Smooth muscle cell (in vitro differentiated cells): ENCODE results near the gene BHLHA15. TPM values are rescaled to one million over a fixed set of nuclear protein-coding genes. Genes with fewer than 3 reads are reported as not detected.

Source experiments
- DNase-seq: peaks from one replicate; lab custom pipeline; 2025; ENCODE audit not compliant: unreplicated experiment; lab: John Stamatoyannopoulos, UW
- H2AFZ ChIP-seq: fragments of 200-600 bp; sonication (generic); 2 replicates; pipeline ENCODE4 v1.6.0; 2016; ENCODE audit warnings: antibody characterized with exemption, low read depth, mild to moderate bottlenecking
- H3F3A ChIP-seq: fragments of 200-600 bp; sonication (generic); 2 replicates; pipeline ENCODE4 v1.6.0; 2017; ENCODE audit warnings: antibody characterized with exemption, low read depth
- H3K27ac ChIP-seq: fragments of 200-600 bp; sonication (generic); 2 replicates; pipeline ENCODE4 v1.5.1; 2016; ENCODE audit warnings: low read depth, mild to moderate bottlenecking
- H3K27me3 ChIP-seq: fragments of 200-600 bp; sonication (generic); 2 replicates; pipeline ENCODE4 v1.6.1; 2016; ENCODE audit warnings: low read depth, mild to moderate bottlenecking
- H3K36me3 ChIP-seq: fragments of 200-600 bp; sonication (generic); 2 replicates; pipeline ENCODE4 v1.5.1; 2016; ENCODE audit warnings: low read depth
- H3K4me1 ChIP-seq: fragments of 200-600 bp; sonication (generic); 2 replicates; pipeline ENCODE4 v1.5.1; 2016; ENCODE audit warnings: low read depth
- H3K4me2 ChIP-seq: fragments of 200-600 bp; sonication (generic); 2 replicates; pipeline ENCODE4 v1.6.0; 2016; ENCODE audit warnings: mild to moderate bottlenecking
- H3K4me3 ChIP-seq: fragments of 200-600 bp; sonication (generic); 2 replicates; pipeline ENCODE4 v1.5.1; 2016; ENCODE audit warnings: mild to moderate bottlenecking
- H3K79me2 ChIP-seq: fragments of 200-600 bp; sonication (generic); 2 replicates; pipeline ENCODE4 v1.6.0; 2016; ENCODE audit warnings: low read depth, mild to moderate bottlenecking
- H3K9ac ChIP-seq: fragments of 200-600 bp; sonication (generic); 2 replicates; pipeline ENCODE4 v1.6.0; 2016; ENCODE audit warnings: low read depth
- H3K9me3 ChIP-seq: fragments of 200-600 bp; sonication (generic); replicated peaks from 2 replicates; pipeline ENCODE4 v1.5.1; 2016; ENCODE audit warnings: low read depth
- H4K20me1 ChIP-seq: fragments of 200-600 bp; sonication (generic); 2 replicates; pipeline ENCODE4 v1.6.0; 2016; ENCODE audit warnings: low read depth
- WGBS: methylation state at CpG from one replicate; pipeline ENCODE4 v1.1.7; 2016; ENCODE audit warnings: low lambda C conversion rate; 5-methylcytosine and 5-hydroxymethylcytosine counted together
- polyA plus RNA-seq: library from polyadenylated mRNA; unstranded; fragments of >200 nt; fragmentation: Nextera tagmentation; extraction: Ambion mirVana; gene quantifications from 2 replicates; pipeline ENCODE4 v1.2.1, GENCODE V29; 2016
- total RNA-seq: library from RNA; depleted of rRNA; stranded (reverse); fragments of >200 nt; gene quantifications from 2 replicates; pipeline ENCODE4 v1.2.3, GENCODE V29; 2014
- TF ChIP-seq, protein P1 (sequence below): fragments of 200-600 bp; sonication (generic); IDR thresholded peaks from 2 replicates; pipeline ENCODE4 v1.5.1; 2017; ENCODE audit warnings: borderline replicate concordance, mild to moderate bottlenecking, antibody characterized with exemption; ENCODE audit not compliant: insufficient read depth, poor library complexity, severe bottlenecking

Gene BHLHA15
- total and polyA plus RNA-seq, 2 experiments from 2014 or later: 0.27 to 1.3 TPM

DNA sequence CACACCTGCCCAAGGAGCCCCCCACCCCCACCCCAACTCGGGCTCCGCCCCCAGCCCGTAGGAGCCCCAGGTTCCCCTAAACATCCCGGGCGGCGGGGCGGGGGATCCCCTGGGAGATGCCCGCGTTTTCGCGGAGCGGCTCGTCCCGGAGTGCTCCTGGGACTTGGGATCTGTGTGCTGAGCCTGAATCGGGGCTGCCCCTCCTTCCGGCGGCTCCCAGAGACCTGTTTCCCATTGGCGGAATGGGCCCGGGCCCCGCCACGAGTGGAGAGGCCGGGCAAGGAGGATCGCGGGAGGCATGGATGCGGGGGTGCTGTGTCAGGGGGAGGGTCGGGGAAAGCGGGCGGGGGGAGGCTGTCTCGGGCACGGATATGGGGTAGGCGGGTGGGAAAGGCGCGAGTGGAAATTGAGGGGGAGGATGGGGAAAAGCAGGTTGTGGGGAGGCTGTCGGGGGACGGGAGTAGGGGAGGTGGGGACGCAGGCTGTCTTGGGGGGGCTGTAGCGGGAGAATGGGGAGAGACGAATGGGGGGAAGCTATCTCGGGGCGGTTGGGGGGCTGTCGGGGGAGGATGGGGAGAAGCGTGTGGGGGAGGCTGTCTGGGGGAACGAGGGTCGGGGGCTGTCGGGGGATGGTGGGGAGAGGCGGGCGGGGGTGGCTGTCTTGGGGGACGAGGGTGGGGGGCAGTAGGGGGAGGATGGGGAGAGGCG, 572 bp upstream of the BHLHA15 start:
- H2AFZ ChIP-seq: no peak overlapping the region
- H3K9ac ChIP-seq: no peak overlapping the region
- H3K4me3 ChIP-seq: peak overlapping the region; percentile 49
- WGBS: 2% methylated on average over 27 of the region's 49 CpGs
- peak overlapping the region; percentile 83 for H3K4me2 ChIP-seq
- no peaks in the 10 kb centered on the region for H3K9me3 ChIP-seq
- no peaks in the 10 kb centered on the region for H3K4me1 ChIP-seq
- TF ChIP-seq, protein P1, sequence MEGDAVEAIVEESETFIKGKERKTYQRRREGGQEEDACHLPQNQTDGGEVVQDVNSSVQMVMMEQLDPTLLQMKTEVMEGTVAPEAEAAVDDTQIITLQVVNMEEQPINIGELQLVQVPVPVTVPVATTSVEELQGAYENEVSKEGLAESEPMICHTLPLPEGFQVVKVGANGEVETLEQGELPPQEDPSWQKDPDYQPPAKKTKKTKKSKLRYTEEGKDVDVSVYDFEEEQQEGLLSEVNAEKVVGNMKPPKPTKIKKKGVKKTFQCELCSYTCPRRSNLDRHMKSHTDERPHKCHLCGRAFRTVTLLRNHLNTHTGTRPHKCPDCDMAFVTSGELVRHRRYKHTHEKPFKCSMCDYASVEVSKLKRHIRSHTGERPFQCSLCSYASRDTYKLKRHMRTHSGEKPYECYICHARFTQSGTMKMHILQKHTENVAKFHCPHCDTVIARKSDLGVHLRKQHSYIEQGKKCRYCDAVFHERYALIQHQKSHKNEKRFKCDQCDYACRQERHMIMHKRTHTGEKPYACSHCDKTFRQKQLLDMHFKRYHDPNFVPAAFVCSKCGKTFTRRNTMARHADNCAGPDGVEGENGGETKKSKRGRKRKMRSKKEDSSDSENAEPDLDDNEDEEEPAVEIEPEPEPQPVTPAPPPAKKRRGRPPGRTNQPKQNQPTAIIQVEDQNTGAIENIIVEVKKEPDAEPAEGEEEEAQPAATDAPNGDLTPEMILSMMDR: no peak
- H3K79me2 ChIP-seq: no peaks in the 10 kb centered on the region
- H3K36me3 ChIP-seq: no peaks in the 10 kb centered on the region
- H3K27me3 ChIP-seq: no peaks in the 10 kb centered on the region
- DNase-seq: no peak
- no peaks in the 10 kb centered on the region for H4K20me1 ChIP-seq
- no peaks in the 10 kb centered on the region for H3F3A ChIP-seq
- no peak overlapping the region for H3K27ac ChIP-seq

DNA sequence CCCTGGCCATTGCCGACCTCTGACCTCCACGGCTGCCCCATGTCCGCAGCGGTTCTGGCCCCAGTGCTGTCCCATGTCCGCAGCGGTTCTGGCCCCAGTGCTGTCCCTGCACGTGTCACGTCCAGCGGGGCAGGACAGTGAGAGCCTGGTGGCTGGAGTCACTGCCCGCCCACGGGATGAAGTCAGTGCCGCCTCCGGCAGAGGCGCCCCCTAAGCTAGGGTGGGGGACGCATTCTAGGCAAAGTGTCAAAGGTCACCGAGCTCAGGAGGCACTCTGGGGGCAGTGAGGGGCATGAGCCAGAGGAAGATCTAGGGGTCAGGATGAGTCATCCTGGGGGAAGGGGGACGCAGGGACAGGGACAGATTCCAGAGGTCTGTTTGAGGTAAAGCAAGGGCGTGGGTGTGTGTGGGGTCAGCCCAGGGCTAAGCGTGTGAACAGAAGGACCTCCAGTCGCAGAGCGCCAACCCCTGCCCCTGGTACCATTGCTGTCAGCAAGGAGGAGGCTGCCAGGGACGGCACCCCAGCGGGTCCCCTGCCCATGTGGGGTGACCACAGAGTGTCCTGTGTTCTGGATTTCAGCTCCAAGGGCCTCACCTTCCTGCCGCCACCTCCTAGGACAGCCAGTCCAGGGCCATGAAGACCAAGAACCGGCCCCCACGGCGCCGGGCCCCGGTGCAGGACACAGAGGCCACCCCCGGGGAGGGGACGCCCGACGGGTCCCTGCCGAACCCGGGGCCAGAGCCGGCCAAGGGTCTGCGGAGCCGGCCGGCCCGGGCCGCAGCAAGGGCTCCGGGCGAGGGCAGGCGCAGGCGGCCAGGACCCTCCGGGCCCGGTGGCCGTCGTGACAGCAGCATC, 665 bp downstream of the BHLHA15 start:
- no peaks in the 10 kb centered on the region for H3K4me1 ChIP-seq
- no peak for DNase-seq
- H3K27ac ChIP-seq: no peak overlapping the region
- no peaks in the 10 kb centered on the region for H4K20me1 ChIP-seq
- H3K4me2 ChIP-seq: peak overlapping the region; percentile 82
- no peak overlapping the region for H3K9ac ChIP-seq
- H3K27me3 ChIP-seq: no peaks in the 10 kb centered on the region
- no peaks in the 10 kb centered on the region for H3K79me2 ChIP-seq
- TF ChIP-seq, protein P1: no peak
- H2AFZ ChIP-seq: no peak overlapping the region
- no peaks in the 10 kb centered on the region for H3K36me3 ChIP-seq
- H3K9me3 ChIP-seq: no peaks in the 10 kb centered on the region
- H3F3A ChIP-seq: no peaks in the 10 kb centered on the region
- peak overlapping the region; percentile 35 for H3K4me3 ChIP-seq
- WGBS: 84% methylated on average over 44 of the region's 49 CpGs

DNA sequence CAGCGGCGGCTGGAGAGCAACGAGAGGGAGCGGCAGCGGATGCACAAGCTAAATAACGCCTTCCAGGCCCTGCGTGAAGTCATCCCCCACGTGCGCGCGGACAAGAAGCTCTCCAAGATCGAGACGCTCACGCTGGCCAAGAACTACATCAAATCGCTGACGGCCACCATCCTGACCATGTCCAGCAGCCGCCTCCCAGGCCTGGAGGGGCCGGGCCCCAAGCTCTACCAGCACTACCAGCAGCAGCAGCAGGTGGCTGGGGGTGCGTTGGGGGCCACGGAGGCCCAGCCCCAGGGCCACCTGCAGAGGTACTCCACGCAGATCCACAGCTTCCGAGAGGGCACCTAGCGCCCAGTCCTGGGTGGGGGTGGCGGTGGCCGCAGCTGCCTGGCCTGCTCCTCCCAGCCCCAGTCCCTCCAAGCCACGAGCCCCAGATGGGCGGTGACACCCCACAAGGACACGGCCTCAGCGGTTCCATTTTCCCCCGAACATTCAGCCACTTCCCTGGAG, 1.3 kb downstream of the BHLHA15 start:
- no peak overlapping the region for H3K9ac ChIP-seq
- H3K27me3 ChIP-seq: no peaks in the 10 kb centered on the region
- H3K79me2 ChIP-seq: no peaks in the 10 kb centered on the region
- H3K4me1 ChIP-seq: no peaks in the 10 kb centered on the region
- no peaks in the 10 kb centered on the region for H3F3A ChIP-seq
- no peak overlapping the region for H3K4me2 ChIP-seq
- H3K9me3 ChIP-seq: no peaks in the 10 kb centered on the region
- no peak overlapping the region for H3K4me3 ChIP-seq
- H2AFZ ChIP-seq: no peak overlapping the region
- H3K36me3 ChIP-seq: no peaks in the 10 kb centered on the region
- TF ChIP-seq, protein P1: no peak
- WGBS: 96% methylated on average over 25 of the region's 30 CpGs
- no peaks in the 10 kb centered on the region for H4K20me1 ChIP-seq
- no peak for DNase-seq
- no peak overlapping the region for H3K27ac ChIP-seq
